GM18511 (cell line): Measurements from ENCODE around the gene ETV6.
"Not testable (repeated sequence)": the region's sequence is repeated elsewhere in the genome, so short reads cannot be mapped to it uniquely, and the experiment has no call there.

Experiments used
- ATAC-seq: cut with Tn5 transposase; IDR thresholded peaks from one replicate; pipeline ENCODE4 v1.9.1; 2021; ENCODE audit warnings: mild to moderate bottlenecking, moderate library complexity; ENCODE audit not compliant: unreplicated experiment

ETV6 gene

GRCh38 chr12:11649413-11650285 lies at the start of gene ETV6:
Gene ETV6 (plus strand): TSS chr12:11649674. CDS start chr12:11650128, 454 bp downstream.
- peak; percentile 52 for ATAC-seq

GRCh38 chr12:11600199-11600598 lies 49.3 kb upstream of the ETV6 start:
- no peak for ATAC-seq

- no peak for ATAC-seq
Measured at GRCh38 chr12:11601647-11602046, 47.8 kb upstream of the ETV6 start.

- no peak for ATAC-seq
Measured at GRCh38 chr12:11607313-11608081, 42.0 kb upstream of the ETV6 start.

- no peak for ATAC-seq
Measured at GRCh38 chr12:11609045-11609444, 40.4 kb upstream of the ETV6 start.

- ATAC-seq: no peak
Measured at GRCh38 chr12:11615481-11615880, 34.0 kb upstream of the ETV6 start.

GRCh38 chr12:11618046-11618445 lies 31.4 kb upstream of the ETV6 start:
- ATAC-seq: no peak

GRCh38 chr12:11621797-11622423 lies 27.6 kb upstream of the ETV6 start:
- ATAC-seq: no peak

- no peak for ATAC-seq
Measured at GRCh38 chr12:11622876-11623281, 26.6 kb upstream of the ETV6 start.

GRCh38 chr12:11623382-11623781 lies 26.1 kb upstream of the ETV6 start:
- ATAC-seq: no peak

- no peak for ATAC-seq
Measured at GRCh38 chr12:11624116-11624515, 25.4 kb upstream of the ETV6 start.

- ATAC-seq: not testable (repeated sequence)
Measured at GRCh38 chr12:11627709-11628108, 21.8 kb upstream of the ETV6 start.

GRCh38 chr12:11628353-11628752 lies 21.1 kb upstream of the ETV6 start:
- ATAC-seq: no peak

- no peak for ATAC-seq
Measured at GRCh38 chr12:11630046-11630706, 19.3 kb upstream of the ETV6 start.

GRCh38 chr12:11631288-11631687 lies 18.2 kb upstream of the ETV6 start:
- ATAC-seq: no peak

- ATAC-seq: not testable (repeated sequence)
Measured at GRCh38 chr12:11631881-11632280, 17.6 kb upstream of the ETV6 start.

- no peak for ATAC-seq
Measured at GRCh38 chr12:11633968-11634367, 15.5 kb upstream of the ETV6 start.

GRCh38 chr12:11635341-11635740 lies 14.1 kb upstream of the ETV6 start:
- ATAC-seq: no peak

GRCh38 chr12:11638315-11638916 lies 11.1 kb upstream of the ETV6 start:
- ATAC-seq: no peak

GRCh38 chr12:11639454-11639853 lies 10.0 kb upstream of the ETV6 start:
- ATAC-seq: no peak

GRCh38 chr12:11641522-11641921 lies 8.0 kb upstream of the ETV6 start:
- ATAC-seq: no peak
